OCI-LY1 (cell line): ENCODE results near the gene MCC.

Source experiments
- H2AFZ ChIP-seq: fragments of 200-600 bp; sonication (generic), shearing (Covaris generic); 2 replicates; pipeline ENCODE4 v1.6.0; 2014; ENCODE audit warnings: antibody characterized with exemption, mild to moderate bottlenecking, low read length
- H3F3A ChIP-seq: fragments of 200-600 bp; sonication (generic), shearing (Covaris generic); 2 replicates; pipeline ENCODE4 v1.6.0; 2014; ENCODE audit warnings: mild to moderate bottlenecking, antibody characterized with exemption, low read length, moderate library complexity; ENCODE audit not compliant: insufficient read depth
- H3K27ac ChIP-seq: fragments of 200-600 bp; sonication (generic); 2 replicates; pipeline ENCODE4 v1.5.1; 2014; ENCODE audit warnings: low read length, mixed run types, mild to moderate bottlenecking, low read depth; ENCODE audit not compliant: poor library complexity, severe bottlenecking
- H3K27me3 ChIP-seq: fragments of 200-600 bp; sonication (generic); 2 replicates; pipeline ENCODE4 v1.6.0; 2014; ENCODE audit warnings: antibody characterized with exemption, mild to moderate bottlenecking, low read length, moderate library complexity; ENCODE audit not compliant: insufficient read depth
- H3K36me3 ChIP-seq: fragments of 200-600 bp; sonication (generic); 2 replicates; pipeline ENCODE4 v1.6.1; 2014; ENCODE audit warnings: mild to moderate bottlenecking, antibody characterized with exemption, low read length, moderate library complexity, mixed read lengths; ENCODE audit not compliant: insufficient read depth
- H3K4me1 ChIP-seq: fragments of 200-600 bp; sonication (generic); 2 replicates; pipeline ENCODE4 v1.5.1; 2014; ENCODE audit warnings: mild to moderate bottlenecking, low read length, moderate library complexity; ENCODE audit not compliant: insufficient read depth, severe bottlenecking
- H3K4me2 ChIP-seq: fragments of 200-600 bp; sonication (generic), shearing (Covaris generic); 2 replicates; pipeline ENCODE4 v1.6.1; 2014; ENCODE audit warnings: low read length
- H3K4me3 ChIP-seq: fragments of 200-600 bp; sonication (generic); 2 replicates; pipeline ENCODE4 v1.5.1; 2014; ENCODE audit warnings: low read length, low read depth, mild to moderate bottlenecking, mixed read lengths; ENCODE audit not compliant: poor library complexity, severe bottlenecking
- H3K79me2 ChIP-seq: fragments of 200-600 bp; shearing (Covaris generic); 2 replicates; pipeline ENCODE4 v1.6.1; 2016; ENCODE audit warnings: mixed run types, low read length, mixed read lengths; ENCODE audit not compliant: insufficient read depth
- H3K9ac ChIP-seq: fragments of 200-600 bp; sonication (generic), shearing (Covaris generic); 2 replicates; pipeline ENCODE4 v1.6.1; 2014; ENCODE audit warnings: mild to moderate bottlenecking, low read length, mixed read lengths
- H3K9me2 ChIP-seq: fragments of 200-600 bp; sonication (generic), shearing (Covaris generic); 2 replicates; pipeline ENCODE4 v1.6.1; 2014; ENCODE audit warnings: low read depth, mild to moderate bottlenecking, low read length, mixed read lengths
- H3K9me3 ChIP-seq: fragments of 200-600 bp; shearing (Covaris generic); 2 replicates; pipeline ENCODE4 v1.6.1; 2014; ENCODE audit warnings: low read length, mixed read lengths
- H4K20me1 ChIP-seq: fragments of 200-600 bp; sonication (generic), shearing (Covaris generic); 2 replicates; pipeline ENCODE4 v1.6.0; 2016; ENCODE audit warnings: mild to moderate bottlenecking, low read length; ENCODE audit not compliant: insufficient read depth
- EZH2 ChIP-seq: fragments of 200-600 bp; sonication (generic), shearing (Covaris generic); IDR thresholded peaks from 2 replicates; pipeline ENCODE4 v1.8.0; 2017; ENCODE audit warnings: borderline replicate concordance, mixed run types, mild to moderate bottlenecking, antibody characterized with exemption, low read length, moderate library complexity, mixed read lengths
- TF ChIP-seq, protein P1 (sequence below): fragments of 200-600 bp; sonication (generic), shearing (Covaris generic); IDR thresholded peaks from 2 replicates; pipeline ENCODE4 v1.5.1; 2017; ENCODE audit warnings: mild to moderate bottlenecking, antibody characterized with exemption, low read length, moderate library complexity, mixed read lengths

Gene MCC

GRCh38 chr5:113230711-113231652, 257.3 kb downstream of the MCC start:
- no peak overlapping the region for H3K4me3 ChIP-seq

DNA sequence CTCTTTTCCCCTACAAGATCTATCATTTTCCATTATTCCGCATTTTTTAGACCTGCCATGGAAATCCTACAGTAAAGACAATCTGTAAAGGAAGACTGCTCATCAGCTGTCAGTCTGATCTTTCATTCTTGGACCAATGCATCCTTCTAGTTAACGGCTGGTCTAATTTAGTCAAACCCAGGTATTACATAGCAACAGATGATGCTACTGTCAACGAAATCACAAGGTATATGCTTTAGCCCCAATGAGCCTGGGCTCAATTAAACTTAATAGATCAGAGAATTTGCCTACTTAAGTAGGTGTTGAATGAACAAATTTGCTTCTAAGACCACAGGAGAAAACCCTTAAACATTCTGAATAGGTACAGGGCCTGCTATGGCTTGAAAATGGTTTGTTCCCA, 260.5 kb downstream of the MCC start:
- no peaks in the 10 kb centered on the region for H3K9me3 ChIP-seq
- no peaks in the 10 kb centered on the region for H3K36me3 ChIP-seq
- H3K4me1 ChIP-seq: no peaks in the 10 kb centered on the region
- no peak overlapping the region for H3K4me2 ChIP-seq
- no peaks in the 10 kb centered on the region for H4K20me1 ChIP-seq
- H2AFZ ChIP-seq: no peak overlapping the region
- H3K27ac ChIP-seq: no peak overlapping the region
- TF ChIP-seq EZH2: no peak
- TF ChIP-seq, protein P1, sequence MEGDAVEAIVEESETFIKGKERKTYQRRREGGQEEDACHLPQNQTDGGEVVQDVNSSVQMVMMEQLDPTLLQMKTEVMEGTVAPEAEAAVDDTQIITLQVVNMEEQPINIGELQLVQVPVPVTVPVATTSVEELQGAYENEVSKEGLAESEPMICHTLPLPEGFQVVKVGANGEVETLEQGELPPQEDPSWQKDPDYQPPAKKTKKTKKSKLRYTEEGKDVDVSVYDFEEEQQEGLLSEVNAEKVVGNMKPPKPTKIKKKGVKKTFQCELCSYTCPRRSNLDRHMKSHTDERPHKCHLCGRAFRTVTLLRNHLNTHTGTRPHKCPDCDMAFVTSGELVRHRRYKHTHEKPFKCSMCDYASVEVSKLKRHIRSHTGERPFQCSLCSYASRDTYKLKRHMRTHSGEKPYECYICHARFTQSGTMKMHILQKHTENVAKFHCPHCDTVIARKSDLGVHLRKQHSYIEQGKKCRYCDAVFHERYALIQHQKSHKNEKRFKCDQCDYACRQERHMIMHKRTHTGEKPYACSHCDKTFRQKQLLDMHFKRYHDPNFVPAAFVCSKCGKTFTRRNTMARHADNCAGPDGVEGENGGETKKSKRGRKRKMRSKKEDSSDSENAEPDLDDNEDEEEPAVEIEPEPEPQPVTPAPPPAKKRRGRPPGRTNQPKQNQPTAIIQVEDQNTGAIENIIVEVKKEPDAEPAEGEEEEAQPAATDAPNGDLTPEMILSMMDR: no peak
- no peaks in the 10 kb centered on the region for H3K27me3 ChIP-seq
- H3F3A ChIP-seq: no peaks in the 10 kb centered on the region
- H3K4me3 ChIP-seq: no peak overlapping the region
- no peaks in the 10 kb centered on the region for H3K79me2 ChIP-seq
- H3K9ac ChIP-seq: no peak overlapping the region
- H3K9me2 ChIP-seq: no peaks in the 10 kb centered on the region

More at GRCh38 chr5:113230711-113231652, 257.3 kb downstream of the MCC start:
- no peaks in the 10 kb centered on the region for H3K79me2 ChIP-seq
- H3K4me2 ChIP-seq: no peak overlapping the region
- no peaks in the 10 kb centered on the region for H3K9me2 ChIP-seq
- H4K20me1 ChIP-seq: no peaks in the 10 kb centered on the region
- no peaks in the 10 kb centered on the region for H3K9me3 ChIP-seq
- H2AFZ ChIP-seq: no peak overlapping the region
- no peaks in the 10 kb centered on the region for H3K27me3 ChIP-seq
- no peak overlapping the region for H3K9ac ChIP-seq
- H3K27ac ChIP-seq: no peak overlapping the region
- no peaks in the 10 kb centered on the region for H3F3A ChIP-seq
- TF ChIP-seq EZH2: no peak
- TF ChIP-seq, protein P1: no peak
- no peaks in the 10 kb centered on the region for H3K36me3 ChIP-seq
- no peaks in the 10 kb centered on the region for H3K4me1 ChIP-seq

DNA sequence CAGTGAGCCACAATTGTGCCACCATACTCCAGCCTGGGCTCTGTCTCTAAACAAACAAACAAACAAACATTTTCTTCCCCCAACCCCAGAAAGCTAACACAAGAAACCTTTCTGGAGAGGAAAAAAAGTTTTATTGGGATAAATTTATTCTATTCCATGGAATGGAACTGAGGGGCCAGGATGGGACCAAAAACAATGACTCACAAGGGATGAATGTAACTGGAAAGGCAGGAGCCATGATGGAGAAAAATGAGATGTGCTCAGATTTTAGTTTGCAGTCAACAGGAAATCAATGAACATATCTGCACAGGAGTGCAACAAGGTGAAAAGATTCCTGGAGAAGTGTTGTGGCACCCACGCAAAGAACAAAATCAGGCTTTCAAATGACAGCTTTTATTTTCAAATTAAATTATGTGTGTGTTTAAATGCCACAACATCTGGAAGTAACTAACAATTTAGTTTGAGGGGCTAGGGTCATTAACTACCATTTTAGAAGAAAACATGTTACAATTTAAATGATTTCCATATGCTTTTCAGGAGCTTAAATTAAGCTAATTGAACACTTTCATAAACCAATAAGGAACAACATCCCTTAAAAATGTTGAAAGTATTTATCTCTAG, 262.0 kb downstream of the MCC start:
- Histone ChIP-seq H3K4me2 (no peak overlapping the region), H3K9me2 (no peaks in the 10 kb centered on the region), H3F3A (no peaks in the 10 kb centered on the region), H3K27me3 (no peaks in the 10 kb centered on the region), H3K36me3 (no peaks in the 10 kb centered on the region), H3K9me3 (no peaks in the 10 kb centered on the region), H3K4me3 (no peak overlapping the region), H4K20me1 (no peaks in the 10 kb centered on the region), H2AFZ (no peak overlapping the region), H3K79me2 (no peaks in the 10 kb centered on the region), H3K9ac (no peak overlapping the region), H3K27ac (no peak overlapping the region), H3K4me1 (no peaks in the 10 kb centered on the region)
- TF ChIP-seq, protein P1: no peak
- TF ChIP-seq EZH2: no peak
